Stimulated activated naive CD8-positive, alpha-beta T cell treated with anti-CD3 and anti-CD28 coated beads, Interleukin-15, amount 100 ng/mL, for 72 hours (primary cell): ENCODE results near the gene KHDC4.

Experiments
- ATAC-seq: fragments of 150-1000 bp; cut with Tn5 transposase; 2 replicates; pipeline ENCODE4 v1.10.0; 2021; ENCODE audit warnings: mild to moderate bottlenecking, moderate library complexity
- DNase-seq, 2 donors: peaks; one replicate each; pipeline ENCODE4 v3.0.0; 2021 to 2022
- H3K27ac Mint-ChIP-seq, 2 donors: one replicate each; pipeline ENCODE4 v1.8.0; 2022; ENCODE audit warnings: mild to moderate bottlenecking in 2 of 2, mixed read lengths in 2 of 2, moderate library complexity in 2 of 2
- H3K27me3 Mint-ChIP-seq: one replicate; pipeline ENCODE4 v1.8.0; 2022; ENCODE audit warnings: mixed read lengths
- H3K4me1 Mint-ChIP-seq: one replicate; pipeline ENCODE4 v1.8.0; 2022; ENCODE audit warnings: mild to moderate bottlenecking, mixed read lengths
- H3K4me3 Mint-ChIP-seq, 2 donors: one replicate each; pipeline ENCODE4 v1.8.0; 2022; ENCODE audit warnings: mild to moderate bottlenecking in 2 of 2, mixed read lengths in 2 of 2, moderate library complexity in 1 of 2
- H3K9me3 Mint-ChIP-seq, 2 donors: one replicate each; pipeline ENCODE4 v1.8.0; 2022; ENCODE audit warnings: mixed read lengths in 2 of 2

Gene KHDC4

GRCh38 chr1:155974208-155975115, 40.2 kb upstream of the KHDC4 start:
- H3K27ac Mint-ChIP-seq: peak overlapping the region; percentile 83 to 90
- ATAC-seq: no peak
- H3K4me1 Mint-ChIP-seq: peaks cover 75% of the 10 kb centered on the region
- no peaks in the 10 kb centered on the region for H3K9me3 Mint-ChIP-seq
- H3K4me3 Mint-ChIP-seq: peak overlapping the region; percentile 77 to 86
- H3K27me3 Mint-ChIP-seq: no peaks in the 10 kb centered on the region
- DNase-seq: no peak

GRCh38 chr1:155973723-155974122, 39.5 kb upstream of the KHDC4 start:
- ATAC-seq (no peak), DNase-seq (no peak)
- no peaks in the 10 kb centered on the region for H3K27me3 Mint-ChIP-seq
- peaks cover 82% of the 10 kb centered on the region for H3K4me1 Mint-ChIP-seq
- peak overlapping the region in 1 of 2 donors; percentile 28 for H3K27ac Mint-ChIP-seq
- peak overlapping the region in 1 of 2 donors; percentile 48 for H3K4me3 Mint-ChIP-seq
- H3K9me3 Mint-ChIP-seq: no peaks in the 10 kb centered on the region

DNA sequence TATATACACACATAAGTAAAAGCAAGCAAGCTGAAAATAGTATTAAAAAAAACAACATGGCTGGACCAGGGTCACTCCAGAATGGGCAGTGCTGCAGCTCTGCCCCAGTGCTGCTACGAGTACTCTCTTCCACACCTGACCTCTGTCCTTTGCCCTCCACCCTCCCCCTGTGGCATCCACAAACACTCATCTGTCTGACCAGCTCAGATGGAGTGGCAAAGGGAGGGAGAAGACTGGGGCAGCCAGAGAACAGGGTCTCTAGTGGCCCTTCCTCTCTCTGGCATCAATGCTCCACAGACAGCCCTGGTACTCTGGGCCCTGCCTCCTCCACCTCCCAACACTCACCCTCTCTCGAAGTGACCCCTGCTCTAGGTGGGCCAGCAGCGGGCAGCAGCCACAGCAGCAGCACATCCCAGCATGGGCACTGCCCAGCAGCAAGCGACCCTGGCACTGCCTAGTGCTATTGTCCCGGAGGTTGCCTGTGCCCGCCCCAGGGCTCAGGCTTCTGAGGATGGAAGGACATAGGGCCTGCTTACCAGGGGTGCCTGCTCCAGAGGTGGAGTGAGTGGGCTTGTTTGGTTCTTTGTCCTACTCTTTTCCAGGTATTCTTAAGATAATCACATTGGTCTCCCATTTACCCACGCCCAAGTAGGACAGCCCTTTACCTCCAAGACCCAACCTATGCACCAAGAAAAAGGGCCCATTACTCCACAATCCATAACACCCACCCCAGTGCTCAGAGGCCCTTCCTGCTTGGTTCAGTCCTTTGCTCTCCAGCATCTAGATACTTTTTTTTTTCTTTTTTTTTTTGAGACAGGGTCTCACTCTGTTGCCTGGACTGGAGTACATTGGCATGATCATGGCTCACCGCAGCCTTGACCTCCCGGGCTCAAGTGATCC, 37.9 kb upstream of the KHDC4 start:
- peak overlapping the region; percentile 68 to 81 for H3K27ac Mint-ChIP-seq
- no peak for ATAC-seq
- no peaks in the 10 kb centered on the region for H3K27me3 Mint-ChIP-seq

DNA sequence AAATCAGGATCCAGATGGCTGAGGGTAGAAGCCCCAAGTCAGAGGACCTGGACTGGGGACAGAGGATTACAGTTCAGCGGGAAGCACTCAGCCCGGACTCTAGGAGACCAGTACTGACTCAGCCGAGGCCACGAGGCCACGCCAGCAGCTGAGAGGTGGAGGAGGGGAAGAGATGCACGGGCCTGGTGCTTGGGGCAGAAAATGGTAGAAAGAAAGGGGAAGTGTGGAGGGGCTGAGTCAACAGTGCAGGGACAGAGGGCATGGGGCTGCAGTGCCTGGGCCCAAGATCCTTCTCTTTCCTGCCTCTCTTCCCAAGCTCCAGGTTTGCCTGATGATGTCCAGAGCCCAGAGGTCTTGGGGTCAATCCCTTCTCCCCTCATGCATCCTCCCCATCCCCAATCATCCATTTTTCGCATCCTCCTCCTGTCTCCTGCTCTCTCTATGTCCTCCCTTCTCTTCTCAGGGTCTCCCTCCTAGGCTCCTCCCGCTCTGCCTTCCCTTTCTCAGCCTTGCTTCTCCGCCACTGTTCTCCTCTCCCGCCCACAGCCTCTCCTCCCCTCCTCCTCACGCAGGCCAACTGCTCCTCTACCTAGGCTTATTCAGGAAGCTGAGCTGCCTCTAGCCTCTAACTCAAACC, 36.4 kb upstream of the KHDC4 start:
- ATAC-seq (peak; percentile 66), DNase-seq (no peak)
- Mint-ChIP-seq H3K27ac (peak overlapping the region; percentile 72 to 85), H3K9me3 (no peaks in the 10 kb centered on the region), H3K4me3 (peak overlapping the region; percentile 46 to 81), H3K4me1 (peaks cover 99% of the 10 kb centered on the region), H3K27me3 (no peaks in the 10 kb centered on the region)

More for the DNA sequence above, 37.9 kb upstream of the KHDC4 start:
- DNase-seq: no peak
- Mint-ChIP-seq H3K4me3 (peak overlapping the region; percentile 70 to 81), H3K4me1 (peaks cover 97% of the 10 kb centered on the region), H3K9me3 (no peaks in the 10 kb centered on the region)

DNA sequence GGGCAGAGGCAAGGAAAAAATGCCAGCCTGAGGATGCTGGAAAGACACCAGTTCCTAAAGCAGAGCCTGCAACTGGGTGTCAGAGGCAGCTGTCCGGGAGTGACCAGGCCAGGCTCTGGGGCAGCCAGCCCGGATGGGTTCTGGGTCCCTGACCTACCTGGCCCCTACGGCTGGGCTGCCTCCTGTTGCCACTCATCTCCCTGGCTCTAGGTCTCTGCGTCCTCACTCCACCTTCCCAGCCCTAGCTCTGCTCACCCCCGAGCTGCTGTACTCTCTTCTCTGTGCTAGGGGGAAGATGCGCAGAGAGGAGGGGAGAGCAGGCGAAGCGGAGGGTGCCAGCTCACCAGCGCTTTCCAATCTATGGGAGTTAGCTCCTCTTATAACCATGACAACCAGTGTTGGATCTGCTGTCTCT, 35.2 kb upstream of the KHDC4 start:
- peak overlapping the region; percentile 72 to 93 for H3K27ac Mint-ChIP-seq

GRCh38 chr1:155968670-155969069, 34.5 kb upstream of the KHDC4 start:
- Mint-ChIP-seq H3K9me3 (no peaks in the 10 kb centered on the region), H3K4me3 (peak overlapping the region; percentile 65 to 78), H3K4me1 (peaks cover 84% of the 10 kb centered on the region), H3K27ac (peak overlapping the region; percentile 77 to 83), H3K27me3 (no peaks in the 10 kb centered on the region)
- DNase-seq (no peak), ATAC-seq (no peak)

More for the DNA sequence above, 35.2 kb upstream of the KHDC4 start:
- ATAC-seq: peak; percentile 29
- Mint-ChIP-seq H3K9me3 (no peaks in the 10 kb centered on the region), H3K4me3 (peak overlapping the region; percentile 46 to 81), H3K27me3 (no peaks in the 10 kb centered on the region), H3K4me1 (peaks cover 91% of the 10 kb centered on the region)
- DNase-seq: no peak

DNA sequence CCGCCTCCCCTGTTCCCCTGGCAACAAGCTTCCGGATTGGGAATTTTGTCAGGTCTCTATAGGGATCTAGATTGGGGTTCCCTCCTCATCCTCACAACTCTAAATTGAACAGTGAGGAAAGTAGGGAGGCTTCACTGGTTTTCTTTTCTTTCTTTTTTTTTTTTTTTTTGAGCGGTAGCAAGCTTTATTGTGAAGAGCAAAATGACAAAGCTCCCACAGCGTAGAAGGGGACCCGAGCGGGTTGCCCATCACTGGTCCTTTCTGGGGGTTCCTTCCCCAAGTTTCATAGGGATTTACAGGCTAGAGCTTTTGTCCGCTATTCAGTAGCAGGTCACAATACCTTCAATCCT, 33.8 kb upstream of the KHDC4 start:
- Mint-ChIP-seq H3K4me3 (peak overlapping the region; percentile 65 to 78), H3K27me3 (no peaks in the 10 kb centered on the region), H3K9me3 (no peaks in the 10 kb centered on the region), H3K27ac (peak overlapping the region; percentile 95 to 96), H3K4me1 (peaks cover 78% of the 10 kb centered on the region)
- ATAC-seq (no peak), DNase-seq (no peak)

GRCh38 chr1:155967341-155968050, 33.3 kb upstream of the KHDC4 start:
- peak overlapping the region; percentile 65 to 78 for H3K4me3 Mint-ChIP-seq
- no peaks in the 10 kb centered on the region for H3K27me3 Mint-ChIP-seq
- DNase-seq (no peak), ATAC-seq (peak; percentile 22)
- peak overlapping the region; percentile 95 to 96 for H3K27ac Mint-ChIP-seq
- no peaks in the 10 kb centered on the region for H3K9me3 Mint-ChIP-seq
- H3K4me1 Mint-ChIP-seq: peaks cover 77% of the 10 kb centered on the region

- Mint-ChIP-seq H3K27ac (peak overlapping the region; percentile 95 to 96), H3K27me3 (no peaks in the 10 kb centered on the region), H3K4me1 (peaks cover 75% of the 10 kb centered on the region), H3K9me3 (no peaks in the 10 kb centered on the region), H3K4me3 (peak overlapping the region in 1 of 2 donors; percentile 66)
- DNase-seq (no peak), ATAC-seq (no peak)
These were observed 32.5 kb upstream of the KHDC4 start for GRCh38 chr1:155966750-155967149.

DNA sequence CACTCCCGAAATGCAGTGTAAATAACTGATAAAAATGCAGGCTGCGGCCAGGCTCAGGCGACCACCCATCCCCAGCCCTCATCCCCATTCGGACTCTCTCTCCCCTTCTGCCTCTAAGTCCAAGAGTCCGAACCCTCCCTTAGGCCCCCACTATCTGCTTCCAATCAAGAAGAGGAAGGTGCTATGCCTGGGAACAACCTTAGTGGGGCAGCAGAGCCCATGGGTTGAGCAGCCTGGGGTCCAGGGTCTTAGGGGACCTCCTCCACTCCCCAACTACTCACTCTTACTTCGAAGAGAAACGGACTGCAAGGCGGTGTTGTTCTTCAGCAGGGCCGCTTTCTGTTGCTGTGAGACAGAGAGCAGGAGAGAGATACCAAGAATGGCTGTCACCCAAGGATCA, 31.9 kb upstream of the KHDC4 start:
- Mint-ChIP-seq H3K9me3 (no peaks in the 10 kb centered on the region), H3K4me1 (peaks cover 73% of the 10 kb centered on the region), H3K27me3 (no peaks in the 10 kb centered on the region), H3K27ac (peak overlapping the region; percentile 73 to 96), H3K4me3 (no peak overlapping the region)
- DNase-seq (no peak), ATAC-seq (no peak)

- no peak for ATAC-seq
- no peak for DNase-seq
- Mint-ChIP-seq H3K4me3 (no peak overlapping the region), H3K4me1 (peaks cover 69% of the 10 kb centered on the region), H3K27ac (peak overlapping the region in 1 of 2 donors; percentile 92), H3K9me3 (no peaks in the 10 kb centered on the region), H3K27me3 (no peaks in the 10 kb centered on the region)
These were observed 30.0 kb upstream of the KHDC4 start for GRCh38 chr1:155964193-155964592.

- H3K4me3 Mint-ChIP-seq: no peak overlapping the region
- H3K9me3 Mint-ChIP-seq: no peaks in the 10 kb centered on the region
- H3K4me1 Mint-ChIP-seq: peaks cover 54% of the 10 kb centered on the region
- no peak for ATAC-seq
- no peaks in the 10 kb centered on the region for H3K27me3 Mint-ChIP-seq
- no peak for DNase-seq
- peak overlapping the region; percentile 34 to 72 for H3K27ac Mint-ChIP-seq
These were observed 28.5 kb upstream of the KHDC4 start for GRCh38 chr1:155962599-155963211.

- ATAC-seq (no peak), DNase-seq (no peak)
- Mint-ChIP-seq H3K4me1 (peaks cover 46% of the 10 kb centered on the region), H3K4me3 (no peak overlapping the region), H3K27ac (peak overlapping the region; percentile 76 to 96), H3K27me3 (no peaks in the 10 kb centered on the region), H3K9me3 (no peaks in the 10 kb centered on the region)
These were observed 27.7 kb upstream of the KHDC4 start for GRCh38 chr1:155961937-155962336.

DNA sequence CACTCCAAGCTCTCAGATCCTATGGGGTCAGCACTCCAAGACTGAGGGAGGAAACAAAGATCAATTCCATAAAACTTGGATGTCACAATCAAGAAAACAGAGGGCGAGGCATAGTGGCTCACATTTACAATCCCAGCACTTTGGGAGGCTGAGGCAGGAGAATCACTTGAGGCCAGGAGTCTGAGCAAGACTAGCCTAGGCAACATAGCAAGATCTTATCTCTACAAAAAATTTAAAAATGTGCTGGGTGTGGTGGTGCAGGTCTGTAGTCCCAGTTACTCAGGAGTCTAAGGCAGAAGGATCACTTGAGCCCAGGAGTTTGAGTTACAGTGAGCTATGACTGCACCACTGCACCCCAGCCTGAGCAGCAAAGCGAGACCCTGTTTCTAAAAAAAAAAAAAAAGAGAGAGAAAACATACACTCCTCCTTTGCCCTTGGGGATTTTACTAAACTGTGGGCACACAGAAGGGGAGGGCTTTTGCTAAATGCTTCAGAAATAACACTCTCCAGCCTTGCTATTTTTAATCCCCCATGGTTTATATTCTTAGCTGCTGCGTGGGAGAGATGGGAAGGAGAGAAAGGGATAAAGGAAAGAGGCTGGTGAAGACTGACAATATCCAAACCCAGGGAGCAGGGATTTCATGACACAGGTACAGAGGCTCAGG, 26.0 kb upstream of the KHDC4 start:
- no peak for DNase-seq
- no peak for ATAC-seq
- Mint-ChIP-seq H3K27ac (peak overlapping the region; percentile 50 to 98), H3K4me1 (peaks cover 32% of the 10 kb centered on the region), H3K4me3 (no peak overlapping the region), H3K9me3 (no peaks in the 10 kb centered on the region), H3K27me3 (no peaks in the 10 kb centered on the region)
